Measurements from ENCODE around the gene SYNE2.

SYNE2 gene

GRCh38 chr14:63982629-63983028 is 129.8 kb downstream of the SYNE2 start:
- Mint-ChIP-seq H3K9me3 (no peaks in the 10 kb centered on the region), H3K36me3 (ENCODE audit: low read depth) (peaks cover 53% of the 10 kb centered on the region), H3K27me3 (no peaks in the 10 kb centered on the region), H3K4me3 (no peak overlapping the region), H3K4me1 (ENCODE audit: low read depth) (peaks cover 12% of the 10 kb centered on the region), H3K27ac (peak overlapping the region; percentile 41)
- no peak for DNase-seq

GRCh38 chr14:63986789-63987533 is 134.2 kb downstream of the SYNE2 start:
- no peaks in the 10 kb centered on the region for H3K9me3 Mint-ChIP-seq
- DNase-seq = no peak
- H3K36me3 Mint-ChIP-seq (ENCODE audit: low read depth) = peaks cover 52% of the 10 kb centered on the region
- H3K4me3 Mint-ChIP-seq = no peak overlapping the region
- no peaks in the 10 kb centered on the region for H3K27me3 Mint-ChIP-seq
- no peak overlapping the region for H3K27ac Mint-ChIP-seq
- peaks cover 20% of the 10 kb centered on the region for H3K4me1 Mint-ChIP-seq (ENCODE audit: low read depth)

- no peaks in the 10 kb centered on the region for H3K9me3 Mint-ChIP-seq
- H3K27ac Mint-ChIP-seq = no peak overlapping the region
- H3K4me3 Mint-ChIP-seq = no peak overlapping the region
- H3K27me3 Mint-ChIP-seq = no peaks in the 10 kb centered on the region
- DNase-seq = no peak
- H3K36me3 Mint-ChIP-seq (ENCODE audit: low read depth) = peaks cover 56% of the 10 kb centered on the region
- peaks cover 13% of the 10 kb centered on the region for H3K4me1 Mint-ChIP-seq (ENCODE audit: low read depth)
These were observed 135.8 kb downstream of the SYNE2 start for GRCh38 chr14:63988579-63988978.

GRCh38 chr14:63991833-63992232 is 139.0 kb downstream of the SYNE2 start:
- Mint-ChIP-seq H3K27ac (peak overlapping the region; percentile 10), H3K9me3 (no peaks in the 10 kb centered on the region), H3K27me3 (no peaks in the 10 kb centered on the region), H3K4me1 (ENCODE audit: low read depth) (peaks cover 13% of the 10 kb centered on the region), H3K4me3 (no peak overlapping the region), H3K36me3 (ENCODE audit: low read depth) (peaks cover 77% of the 10 kb centered on the region)
- DNase-seq = no peak

GRCh38 chr14:63992858-63993257 is 140.1 kb downstream of the SYNE2 start:
- H3K9me3 Mint-ChIP-seq = no peaks in the 10 kb centered on the region
- H3K4me3 Mint-ChIP-seq = no peak overlapping the region
- H3K36me3 Mint-ChIP-seq (ENCODE audit: low read depth) = peaks cover 82% of the 10 kb centered on the region
- H3K27ac Mint-ChIP-seq = no peak overlapping the region
- DNase-seq = no peak
- no peaks in the 10 kb centered on the region for H3K27me3 Mint-ChIP-seq
- H3K4me1 Mint-ChIP-seq (ENCODE audit: low read depth) = peaks cover 11% of the 10 kb centered on the region

GRCh38 chr14:63993992-63994391 is 141.2 kb downstream of the SYNE2 start:
- no peaks in the 10 kb centered on the region for H3K27me3 Mint-ChIP-seq
- H3K27ac Mint-ChIP-seq = no peak overlapping the region
- no peaks in the 10 kb centered on the region for H3K9me3 Mint-ChIP-seq
- DNase-seq = no peak
- H3K4me1 Mint-ChIP-seq (ENCODE audit: low read depth) = peaks cover 5% of the 10 kb centered on the region
- H3K4me3 Mint-ChIP-seq = no peak overlapping the region
- peaks cover 81% of the 10 kb centered on the region for H3K36me3 Mint-ChIP-seq (ENCODE audit: low read depth)

- Mint-ChIP-seq H3K4me1 (ENCODE audit: low read depth) (peaks cover 5% of the 10 kb centered on the region), H3K4me3 (no peak overlapping the region), H3K36me3 (ENCODE audit: low read depth) (peaks cover 86% of the 10 kb centered on the region)
These were observed 142.5 kb downstream of the SYNE2 start for GRCh38 chr14:63995285-63995684.

GRCh38 chr14:63996016-63996415 is 143.2 kb downstream of the SYNE2 start:
- peaks cover 88% of the 10 kb centered on the region for H3K36me3 Mint-ChIP-seq (ENCODE audit: low read depth)
- no peak for DNase-seq
- no peaks in the 10 kb centered on the region for H3K9me3 Mint-ChIP-seq
- H3K27ac Mint-ChIP-seq = peak overlapping the region; percentile 12
- H3K4me3 Mint-ChIP-seq = no peak overlapping the region
- H3K4me1 Mint-ChIP-seq (ENCODE audit: low read depth) = peaks cover 5% of the 10 kb centered on the region
- H3K27me3 Mint-ChIP-seq = no peaks in the 10 kb centered on the region

More at GRCh38 chr14:63995285-63995684, 142.5 kb downstream of the SYNE2 start:
- DNase-seq = no peak
- Mint-ChIP-seq H3K27me3 (no peaks in the 10 kb centered on the region), H3K27ac (no peak overlapping the region), H3K9me3 (no peaks in the 10 kb centered on the region)

- Mint-ChIP-seq H3K4me3 (no peak overlapping the region), H3K27ac (no peak overlapping the region), H3K36me3 (ENCODE audit: low read depth) (peaks cover 86% of the 10 kb centered on the region), H3K4me1 (ENCODE audit: low read depth) (peaks cover 3% of the 10 kb centered on the region), H3K9me3 (no peaks in the 10 kb centered on the region), H3K27me3 (no peaks in the 10 kb centered on the region)
- no peak for DNase-seq
These were observed 143.9 kb downstream of the SYNE2 start for GRCh38 chr14:63996625-63997220.

GRCh38 chr14:64000749-64001148 is 147.9 kb downstream of the SYNE2 start:
- Mint-ChIP-seq H3K27ac (no peak overlapping the region), H3K4me1 (ENCODE audit: low read depth) (no peaks in the 10 kb centered on the region), H3K27me3 (no peaks in the 10 kb centered on the region), H3K4me3 (no peak overlapping the region), H3K36me3 (ENCODE audit: low read depth) (peaks cover 85% of the 10 kb centered on the region), H3K9me3 (no peaks in the 10 kb centered on the region)
- DNase-seq = no peak

- DNase-seq = no peak
- Mint-ChIP-seq H3K27ac (no peak overlapping the region), H3K4me1 (ENCODE audit: low read depth) (no peaks in the 10 kb centered on the region), H3K36me3 (ENCODE audit: low read depth) (peaks cover 68% of the 10 kb centered on the region), H3K9me3 (no peaks in the 10 kb centered on the region), H3K4me3 (no peak overlapping the region), H3K27me3 (no peaks in the 10 kb centered on the region)
These were observed 153.0 kb downstream of the SYNE2 start for GRCh38 chr14:64005822-64006221.

- H3K4me1 Mint-ChIP-seq (ENCODE audit: low read depth) = peaks cover 5% of the 10 kb centered on the region
- peak overlapping the region; percentile 12 for H3K27ac Mint-ChIP-seq
- H3K27me3 Mint-ChIP-seq = no peaks in the 10 kb centered on the region
- H3K9me3 Mint-ChIP-seq = no peaks in the 10 kb centered on the region
- peaks cover 67% of the 10 kb centered on the region for H3K36me3 Mint-ChIP-seq (ENCODE audit: low read depth)
- H3K4me3 Mint-ChIP-seq = no peak overlapping the region
- no peak for DNase-seq
These were observed 155.2 kb downstream of the SYNE2 start for GRCh38 chr14:64008016-64008415.

- no peak overlapping the region for H3K27ac Mint-ChIP-seq
- peaks cover 62% of the 10 kb centered on the region for H3K36me3 Mint-ChIP-seq (ENCODE audit: low read depth)
- H3K4me3 Mint-ChIP-seq = no peak overlapping the region
- peaks cover 5% of the 10 kb centered on the region for H3K4me1 Mint-ChIP-seq (ENCODE audit: low read depth)
- no peaks in the 10 kb centered on the region for H3K9me3 Mint-ChIP-seq
- no peaks in the 10 kb centered on the region for H3K27me3 Mint-ChIP-seq
- no peak for DNase-seq
These were observed 159.2 kb downstream of the SYNE2 start for GRCh38 chr14:64012003-64012402.

GRCh38 chr14:64012720-64013119 is 159.9 kb downstream of the SYNE2 start:
- Mint-ChIP-seq H3K4me3 (no peak overlapping the region), H3K27me3 (no peaks in the 10 kb centered on the region), H3K4me1 (ENCODE audit: low read depth) (peaks cover 5% of the 10 kb centered on the region), H3K27ac (no peak overlapping the region), H3K9me3 (no peaks in the 10 kb centered on the region), H3K36me3 (ENCODE audit: low read depth) (peaks cover 65% of the 10 kb centered on the region)
- no peak for DNase-seq

GRCh38 chr14:64025479-64025878 is 172.7 kb downstream of the SYNE2 start:
- peaks cover 87% of the 10 kb centered on the region for H3K36me3 Mint-ChIP-seq (ENCODE audit: low read depth)
- DNase-seq = no peak
- H3K4me1 Mint-ChIP-seq (ENCODE audit: low read depth) = no peaks in the 10 kb centered on the region
- H3K4me3 Mint-ChIP-seq = no peak overlapping the region
- H3K9me3 Mint-ChIP-seq = no peaks in the 10 kb centered on the region
- H3K27ac Mint-ChIP-seq = no peak overlapping the region
- H3K27me3 Mint-ChIP-seq = no peaks in the 10 kb centered on the region

Data from activated T-cell treated with anti-CD3 and anti-CD28 coated beads, Interleukin-2, amount 50 U/mL, for 24 hours (primary cell).